ENCODE results near the gene SIAE. TPM values are rescaled to one million over a fixed set of nuclear protein-coding genes. Genes with fewer than 3 reads are reported as not detected.

The SIAE gene
- polyA plus RNA-seq, 1 of the 3 experiments (the other 2 are of a cell fraction), result 27.9 TPM

GRCh38 chr11:124670732-124671131 lies 2.8 kb downstream of the SIAE start:
- H3K79me2 ChIP-seq (ENCODE audit: insufficient read depth), result no peaks in the 10 kb centered on the region
- CTCF ChIA-PET, result interaction anchor here (0.8 to 6.5 kb wide), 14 partner anchors 9 to 930 kb away, joined by 3 to 70 read pairs (median 14); partner anchors contain the start of genes ESAM, ROBO3 and VSIG2
- H3K4me3 ChIP-seq (ENCODE audit: low read depth in 2 of 2, low read length in 1 of 2), result no peak overlapping the region
- no peak overlapping the region for H3K9ac ChIP-seq
- no peak for TF ChIP-seq FOSL2 (IDR thresholded peaks at IDR 0.05; ENCODE audit: borderline replicate concordance, low read depth)
- TF ChIP-seq EP300 (IDR thresholded peaks at IDR 0.05; ENCODE audit: borderline replicate concordance in 1 of 2, low read depth in 1 of 2, low read length in 1 of 2), result no peak
- no peak for TF ChIP-seq FOXJ3 (CRISPR knock-in tag; IDR thresholded peaks at IDR 0.05)
- TF ChIP-seq TCF12 (IDR thresholded peaks at IDR 0.05), result no peak
- TF ChIP-seq IRF3 (IDR thresholded peaks at IDR 0.05; ENCODE audit: low read depth, low read length), result no peak
- TF ChIP-seq RFX5 (IDR thresholded peaks at IDR 0.05; ENCODE audit: low read length), result no peak
- no peak for TF ChIP-seq FOXM1 (IDR thresholded peaks at IDR 0.05; ENCODE audit: low read depth)
- TF ChIP-seq POLR2AphosphoS5 (IDR thresholded peaks at IDR 0.05; ENCODE audit: low read depth, low read length), result no peak
- no peak for TF ChIP-seq TEAD4 (IDR thresholded peaks at IDR 0.05; ENCODE audit: borderline replicate concordance, insufficient read depth)
- no peak for TF ChIP-seq GABPA (IDR thresholded peaks at IDR 0.05; ENCODE audit: low read depth)
- no peak for TF ChIP-seq CTCF (IDR thresholded peaks at IDR 0.05)
- no peak for TF ChIP-seq EZH2phosphoT487 (IDR thresholded peaks at IDR 0.05; ENCODE audit: borderline replicate concordance, low read depth)
- TF ChIP-seq ZBTB33 (IDR thresholded peaks at IDR 0.05; ENCODE audit: borderline replicate concordance, low read depth), result no peak
- no peak for TF ChIP-seq MXI1 (IDR thresholded peaks at IDR 0.05; ENCODE audit: low read depth, low read length)
- TF ChIP-seq RXRA (IDR thresholded peaks at IDR 0.05; ENCODE audit: borderline replicate concordance, low read depth), result no peak
- TF ChIP-seq PBX3 (IDR thresholded peaks at IDR 0.05), result no peak
- no peak for DNase-seq
- H3K4me2 ChIP-seq, result no peak overlapping the region
- 95% methylated on average over 3 of the region's 3 CpGs for WGBS (ENCODE audit: low lambda C conversion rate)
- H3K27me3 ChIP-seq (ENCODE audit: insufficient read depth), result no peaks in the 10 kb centered on the region
- H2AFZ ChIP-seq (ENCODE audit: low read depth), result no peak overlapping the region
- POLR2A ChIA-PET, result interaction anchor here (1.5 kb wide), 1 partner anchor 129 kb away, joined by 4 read pairs; the partner anchor contains the start of gene MSANTD2
- H4K20me1 ChIP-seq (ENCODE audit: insufficient read depth), result no peaks in the 10 kb centered on the region
- H3K36me3 ChIP-seq (replicated peaks in 1 of 2; ENCODE audit: control insufficient read depth in 1 of 2, insufficient read depth in 2 of 2, low read length in 1 of 2), result peaks cover 2 to 8% of the 10 kb centered on the region in 2 experiments
- peaks cover 4% of the 10 kb centered on the region for H3F3A ChIP-seq (replicated peaks; ENCODE audit: insufficient read depth)
- H3K27ac ChIP-seq (ENCODE audit: low read depth in 2 of 2, low read length in 1 of 2), result no peak overlapping the region
- no peaks in the 10 kb centered on the region for H3K9me2 ChIP-seq
- H3K9me3 ChIP-seq, result no peaks in the 10 kb centered on the region
- peaks cover 0 to 11% of the 10 kb centered on the region in 2 experiments; a peak in 1 of 4 replicates for H3K4me1 ChIP-seq (ENCODE audit: control insufficient read depth in 1 of 2, insufficient read depth in 2 of 2, low read depth in 1 of 2, low read length in 1 of 2)

Measured in SK-N-SH (cell line).